NCI-H446 (cell line): ENCODE results near the gene MGMT.

ENCODE experiments used
- DNase-seq, 2 experiments: peaks; one replicate each; lab custom pipeline; 2025; lab: John Stamatoyannopoulos, UW

The MGMT gene

GRCh38 chr10:129624526-129624925 is 157.5 kb downstream of the MGMT start:
- no peak for DNase-seq

GRCh38 chr10:129626309-129626708 is 159.3 kb downstream of the MGMT start:
- no peak for DNase-seq

DNA sequence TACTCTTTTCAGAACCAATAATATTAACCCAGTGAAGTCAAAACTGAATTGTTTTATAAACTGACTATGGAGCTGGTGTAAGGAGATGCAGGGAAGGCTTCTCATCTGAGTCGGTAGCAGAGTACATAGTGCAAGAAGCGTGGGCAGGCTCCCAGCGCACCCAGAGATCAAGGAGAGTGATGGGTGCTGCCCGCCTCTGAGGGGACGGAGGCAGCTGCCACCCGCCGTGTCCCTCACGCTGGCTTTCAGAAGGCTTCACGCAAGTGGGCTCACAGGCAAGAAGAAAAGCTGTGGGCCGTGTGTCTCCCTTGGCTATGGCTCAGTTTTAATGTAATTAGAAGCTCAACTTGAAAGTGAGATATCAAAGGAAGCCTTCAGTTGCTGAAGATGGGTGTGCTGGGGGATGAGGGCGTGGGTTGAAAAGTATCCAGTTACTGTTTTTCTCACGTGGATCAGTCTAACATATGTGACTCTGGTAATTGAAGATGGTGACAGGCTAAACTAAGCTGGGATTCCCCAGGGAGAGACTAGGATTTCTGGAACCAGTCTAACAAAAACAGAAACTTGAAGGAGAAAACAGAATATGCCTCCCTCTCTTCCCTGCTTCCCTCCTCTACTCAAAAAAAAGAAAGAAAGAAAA is 159.9 kb downstream of the MGMT start:
- DNase-seq: no peak

- no peak for DNase-seq
Measured at GRCh38 chr10:129627442-129627841, 160.4 kb downstream of the MGMT start.

GRCh38 chr10:129628823-129629222 is 161.8 kb downstream of the MGMT start:
- DNase-seq: no peak

GRCh38 chr10:129629911-129630310 is 162.9 kb downstream of the MGMT start:
- DNase-seq: no peak

GRCh38 chr10:129631006-129631405 is 164.0 kb downstream of the MGMT start:
- no peak for DNase-seq

DNA sequence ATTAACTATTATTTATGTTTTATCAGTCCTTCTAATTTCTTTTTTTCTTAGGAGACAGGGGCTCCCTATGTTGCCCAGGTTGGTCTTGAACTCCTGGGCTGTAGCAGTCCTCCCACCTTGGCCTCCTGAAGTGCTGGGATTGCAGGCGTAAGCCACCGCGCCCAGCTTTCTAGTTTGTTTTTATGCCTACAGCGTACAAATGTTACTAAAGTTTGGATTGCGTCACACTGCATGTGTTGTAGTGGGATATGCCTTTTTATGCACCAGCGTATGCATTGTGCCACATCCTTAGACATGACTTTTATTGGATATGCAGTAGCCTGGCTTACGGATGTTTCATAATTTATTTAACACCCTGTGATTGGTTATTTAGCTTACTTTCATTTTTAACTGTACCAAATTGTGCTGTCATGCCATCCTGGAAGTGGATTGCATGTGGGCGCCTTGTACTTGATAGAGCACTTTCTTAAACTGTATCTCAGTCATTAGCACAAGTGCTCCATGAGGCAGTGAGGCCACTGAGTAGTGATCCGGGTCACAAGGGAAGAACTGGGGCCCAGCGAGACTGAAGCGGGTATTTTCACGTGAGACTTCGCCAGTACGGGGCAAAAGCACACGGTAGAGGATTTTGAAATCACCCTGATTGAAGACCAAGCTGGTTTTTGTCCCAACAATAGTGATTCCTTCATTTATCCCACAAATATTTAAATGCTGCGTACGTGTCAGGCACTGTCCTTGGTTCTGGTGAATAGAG is 165.0 kb downstream of the MGMT start:
- no peak for DNase-seq

DNA sequence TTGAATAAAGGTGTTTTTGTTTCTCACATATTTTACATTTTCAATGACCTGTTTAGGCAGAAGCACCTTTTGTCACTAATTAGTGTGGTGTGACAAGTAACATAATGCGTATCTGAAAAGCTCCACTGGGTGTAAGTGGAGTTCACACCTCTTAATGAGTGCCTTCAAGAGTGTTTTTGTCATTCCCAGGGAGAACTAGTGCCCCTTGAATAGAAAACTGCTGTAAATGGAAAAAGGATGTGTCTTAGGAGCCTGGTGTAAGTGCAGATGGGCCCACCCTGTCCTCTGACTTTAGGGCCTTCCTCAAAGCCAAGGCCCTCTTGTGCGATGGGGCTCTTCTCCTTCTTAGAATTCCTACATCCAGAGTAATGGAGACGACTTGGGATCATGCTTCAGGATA is 170.0 kb downstream of the MGMT start:
- no peak for DNase-seq

DNA sequence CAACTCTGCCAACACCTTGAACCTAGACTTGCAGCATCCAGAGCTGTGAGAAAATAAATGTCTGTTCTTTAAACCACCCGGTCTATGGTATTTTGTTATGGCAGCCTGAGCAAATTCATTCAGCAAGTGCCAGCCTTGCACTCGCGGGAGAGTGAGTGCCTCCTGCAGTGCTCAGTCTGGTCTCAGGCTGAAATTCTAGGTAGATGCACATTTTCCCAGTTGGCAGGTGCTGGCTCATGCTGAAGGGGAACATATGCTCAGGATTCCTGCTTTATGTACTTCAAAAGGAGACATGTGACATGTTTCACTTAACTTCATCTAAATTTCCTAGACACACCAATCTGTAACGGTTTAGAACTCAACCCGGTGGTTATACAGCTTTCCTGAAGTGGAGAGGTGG is 170.8 kb downstream of the MGMT start:
- no peak for DNase-seq

DNA sequence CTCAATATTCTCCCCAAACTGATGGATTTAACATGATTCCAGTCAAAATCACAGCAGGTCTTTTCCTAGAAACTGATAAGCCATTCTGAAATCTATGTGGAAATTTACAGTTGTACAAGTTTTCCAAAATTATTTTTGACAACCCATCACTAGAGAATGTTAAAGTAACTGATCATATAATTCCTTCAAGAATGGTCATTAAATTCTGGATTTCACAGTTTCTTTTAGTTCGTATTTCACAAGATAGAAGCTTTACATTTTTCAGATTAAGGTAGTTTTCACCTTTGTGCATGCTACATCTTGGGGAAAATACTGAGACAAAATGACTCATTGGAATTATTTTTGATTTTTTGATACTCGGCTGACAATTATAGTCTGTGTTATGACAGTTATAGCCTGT is 174.3 kb downstream of the MGMT start:
- DNase-seq: no peak

DNA sequence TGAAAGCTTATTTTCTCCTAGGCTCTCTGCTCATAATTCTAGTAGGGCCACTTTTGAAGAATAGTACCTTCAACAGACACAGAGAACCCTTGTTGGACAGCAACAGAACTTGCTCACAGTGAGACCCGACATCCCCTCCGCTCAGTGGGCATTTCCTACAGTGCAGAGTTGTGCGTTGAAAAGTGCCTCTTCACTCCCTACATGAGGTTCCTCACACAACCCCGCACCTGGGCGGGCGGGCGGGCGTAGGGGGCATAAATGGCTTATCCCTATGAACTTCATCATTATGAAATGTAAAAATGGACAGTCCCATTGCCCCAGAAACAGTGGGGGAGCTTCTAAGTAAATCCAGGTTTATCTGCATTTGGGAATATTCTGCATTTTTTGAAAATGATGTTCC is 174.9 kb downstream of the MGMT start:
- no peak for DNase-seq

DNA sequence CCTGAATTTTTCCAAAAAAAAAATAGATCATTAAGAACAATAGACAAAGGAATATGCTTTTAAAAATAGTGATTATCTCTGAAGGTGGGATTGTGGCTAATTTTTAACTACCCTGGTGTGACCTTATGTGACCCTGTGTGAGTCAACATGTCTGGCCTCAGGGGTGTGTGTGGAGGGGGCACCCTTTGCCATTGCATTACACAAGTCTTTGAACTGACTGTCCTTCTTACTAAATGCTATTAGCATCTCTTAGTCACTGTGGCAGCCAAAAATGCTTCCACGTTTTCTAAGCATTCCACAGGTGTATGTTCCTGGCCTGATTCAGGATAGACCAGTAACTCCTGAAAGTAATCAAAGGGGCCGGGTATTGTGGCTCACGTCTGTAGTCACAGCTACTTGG is 175.4 kb downstream of the MGMT start:
- no peak for DNase-seq

DNA sequence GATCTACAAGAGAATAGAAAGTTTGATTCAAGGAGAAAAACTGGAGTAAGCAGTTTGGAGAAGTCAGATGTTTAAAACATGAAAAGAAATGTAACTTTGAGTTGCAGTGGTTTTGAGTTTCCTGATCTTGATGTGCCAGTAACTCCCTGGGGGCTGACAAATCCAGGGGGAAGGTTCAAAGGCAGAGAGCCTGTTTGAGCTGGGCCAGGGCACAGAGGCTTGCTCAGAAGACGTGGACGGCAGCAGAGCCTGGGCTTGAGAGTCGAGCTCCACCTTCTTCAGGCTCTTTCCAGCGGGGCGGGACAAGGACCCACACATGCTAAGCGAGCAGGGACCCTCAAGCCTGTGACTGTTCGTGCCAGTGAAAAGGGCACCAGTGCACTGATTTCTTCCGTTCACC is 176.2 kb downstream of the MGMT start:
- DNase-seq: no peak

DNA sequence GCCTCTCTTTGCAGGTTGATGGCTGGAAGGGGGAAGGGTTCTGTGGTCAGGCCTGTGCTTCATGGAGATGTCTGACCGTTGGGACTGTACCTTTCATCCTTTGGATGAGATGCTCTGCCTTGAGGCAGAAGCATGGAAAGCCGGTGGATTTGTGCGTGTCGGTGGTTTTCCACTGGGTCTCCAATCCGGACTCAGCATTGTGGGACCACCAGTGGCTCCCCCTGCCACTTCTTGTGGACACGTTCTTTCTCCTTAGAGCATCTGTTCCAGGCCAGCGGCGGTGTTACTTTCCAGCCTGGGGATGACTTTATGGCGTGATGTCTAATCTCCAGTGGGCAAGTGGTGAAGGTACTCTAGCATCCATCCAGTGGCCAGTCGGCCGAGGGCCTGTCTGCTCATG is 178.4 kb downstream of the MGMT start:
- DNase-seq: no peak

DNA sequence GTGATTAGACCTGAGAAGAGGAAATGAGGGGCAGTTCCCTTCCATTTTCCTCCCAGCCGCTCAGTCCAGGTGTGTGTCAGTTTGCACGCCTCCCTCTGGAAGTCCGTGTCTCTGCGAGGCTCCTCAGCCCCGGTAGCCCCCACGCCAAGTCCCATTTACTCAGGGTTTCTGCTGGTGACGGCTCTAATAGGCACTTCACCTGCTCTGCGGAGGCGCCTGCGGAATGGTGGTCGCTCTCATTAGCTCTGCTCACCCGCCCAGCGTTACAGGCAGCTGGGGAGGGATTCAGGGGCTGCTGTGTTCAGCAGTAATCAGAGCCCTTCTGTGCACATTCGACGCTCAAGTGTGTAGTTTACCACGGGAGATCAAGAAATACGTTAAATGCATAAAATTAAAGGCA is 179.9 kb downstream of the MGMT start:
- no peak for DNase-seq

GRCh38 chr10:129647590-129647989 is 180.5 kb downstream of the MGMT start:
- no peak for DNase-seq

- DNase-seq: no peak
Measured at GRCh38 chr10:129648856-129649255, 181.8 kb downstream of the MGMT start.

GRCh38 chr10:129652021-129652420 is 185.0 kb downstream of the MGMT start:
- DNase-seq: no peak

DNA sequence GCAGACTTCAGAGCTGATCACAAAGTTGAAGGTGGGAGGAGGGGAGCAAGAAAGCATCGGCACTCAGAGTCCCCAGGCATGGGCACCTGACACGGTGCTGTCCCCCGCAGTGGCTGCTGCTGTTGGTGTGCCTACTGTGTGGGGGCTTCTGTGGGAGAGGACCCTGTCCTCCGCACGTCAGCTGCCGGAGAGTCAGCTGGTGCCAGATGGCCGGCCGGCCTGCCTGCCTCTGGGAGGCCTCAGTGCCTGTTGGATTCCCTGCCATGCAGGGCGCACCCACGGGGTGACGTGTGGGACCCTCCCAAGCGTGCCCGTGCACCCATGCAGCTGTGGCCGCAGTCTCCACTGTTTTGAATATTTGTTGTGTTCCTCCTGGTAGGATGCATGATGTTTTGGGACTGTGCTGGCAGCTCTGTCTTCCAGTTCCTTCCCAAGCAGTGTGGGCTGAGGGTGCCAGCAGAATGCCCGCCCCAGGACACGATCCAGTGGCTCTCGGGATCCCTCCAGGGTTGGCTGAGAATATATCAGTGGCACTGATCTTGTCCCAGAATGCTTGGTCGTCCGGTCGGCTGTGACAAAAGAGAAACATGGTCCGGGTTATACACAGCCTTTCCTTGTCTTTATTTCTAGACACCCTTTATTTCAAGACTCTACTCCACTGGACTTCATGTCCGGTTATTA is 185.6 kb downstream of the MGMT start:
- DNase-seq: no peak

DNA sequence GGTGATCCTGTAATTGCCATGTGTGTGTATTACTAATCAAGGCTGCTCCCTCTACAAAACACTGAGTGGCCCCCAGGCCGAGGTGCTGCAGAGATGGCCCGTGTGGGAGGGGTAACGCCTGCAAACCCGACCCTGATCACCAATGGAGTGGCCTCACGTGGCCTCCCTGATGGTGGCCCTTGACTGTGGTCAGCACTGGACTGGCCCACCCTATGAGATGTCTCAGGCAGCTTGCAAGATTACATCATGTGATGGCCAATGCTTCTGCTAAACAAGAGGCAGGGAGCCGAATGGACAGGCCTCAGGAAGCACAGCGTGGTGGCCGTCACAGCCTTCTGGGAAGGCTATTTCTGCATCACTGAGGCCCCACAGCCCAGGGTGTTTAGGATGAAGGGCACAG is 186.4 kb downstream of the MGMT start:
- DNase-seq: no peak

GRCh38 chr10:129653861-129654260 is 186.8 kb downstream of the MGMT start:
- DNase-seq: no peak

DNA sequence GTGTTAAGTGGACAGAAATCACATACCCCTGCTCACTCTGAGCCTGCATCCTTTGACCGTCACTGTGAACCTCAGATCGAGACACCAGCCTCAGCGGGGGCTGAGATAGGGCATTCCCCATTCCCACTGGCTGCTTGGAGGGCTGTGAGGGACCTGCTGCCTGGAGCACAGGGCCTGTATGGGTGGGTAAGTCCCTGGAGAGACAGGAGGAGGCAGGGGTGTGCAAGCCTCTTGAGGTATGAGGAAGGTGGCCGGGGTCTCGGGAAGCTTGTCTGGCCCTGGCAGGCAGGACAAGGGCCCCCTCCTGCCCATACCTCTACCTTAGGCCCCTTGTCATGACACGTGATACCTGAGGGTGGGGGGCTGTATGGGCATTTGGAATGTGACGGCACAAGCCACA is 187.4 kb downstream of the MGMT start:
- DNase-seq: no peak
